GM21423 (cell line): ENCODE data around the gene ZNF559.

ENCODE experiments used
- ATAC-seq: cut with Tn5 transposase; IDR thresholded peaks from one replicate; pipeline ENCODE4 v1.9.1; 2021; ENCODE audit warnings: mild to moderate bottlenecking, moderate library complexity; ENCODE audit not compliant: unreplicated experiment

Gene ZNF559

DNA sequence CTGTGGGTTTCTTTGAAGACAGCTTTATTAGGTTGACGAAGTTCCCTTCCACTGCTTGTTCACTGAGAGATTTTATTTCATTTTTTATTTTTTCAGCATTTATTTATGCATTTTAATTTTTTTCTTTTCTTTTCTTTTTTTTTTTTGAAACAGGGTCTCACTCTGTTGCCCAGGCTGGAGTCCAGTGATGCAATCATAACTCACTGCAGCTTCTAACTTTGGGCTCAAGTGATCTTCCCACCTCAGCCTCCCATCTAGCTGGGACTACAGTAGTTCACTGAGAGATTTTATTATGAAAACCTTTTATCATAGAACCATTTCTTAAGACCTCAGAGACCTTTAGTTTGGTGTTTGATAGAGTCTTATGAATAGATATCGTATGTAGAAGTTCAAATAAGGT, 28.5 kb downstream of the ZNF559 start:
- no peak for ATAC-seq

- no peak for ATAC-seq
Observed at GRCh38 chr19:9353011-9353410, 29.0 kb downstream of the ZNF559 start.

- ATAC-seq = no peak
Observed at GRCh38 chr19:9354651-9355050, 30.7 kb downstream of the ZNF559 start.

DNA sequence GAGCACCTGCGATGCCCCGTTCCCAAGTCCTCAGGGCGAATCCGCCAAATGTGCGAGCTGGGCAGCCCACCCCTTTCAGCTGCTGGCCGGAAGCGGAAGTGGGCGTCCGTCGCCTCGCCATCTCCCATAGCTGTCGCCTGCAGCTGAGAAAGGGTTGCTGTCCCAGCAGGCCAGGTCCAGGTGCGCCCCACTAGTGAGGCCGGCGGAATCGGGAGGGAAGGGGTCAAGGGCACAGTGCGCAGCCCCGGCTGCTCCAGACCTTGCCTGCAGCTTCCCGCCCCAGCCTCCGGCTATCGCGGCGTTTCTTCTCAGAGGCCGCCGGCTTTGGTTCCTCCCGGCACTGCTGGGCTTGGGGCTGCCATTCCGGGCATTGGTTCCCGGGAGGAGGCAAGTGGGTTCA, 38.9 kb downstream of the ZNF559 start, which contains the start of gene ZNF177:
Gene ZNF177 (plus strand): TSS at position 109 of the 400 bp plus-strand sequence. CDS start 15,299 bp downstream, outside the sequence.
- ATAC-seq = no peak

DNA sequence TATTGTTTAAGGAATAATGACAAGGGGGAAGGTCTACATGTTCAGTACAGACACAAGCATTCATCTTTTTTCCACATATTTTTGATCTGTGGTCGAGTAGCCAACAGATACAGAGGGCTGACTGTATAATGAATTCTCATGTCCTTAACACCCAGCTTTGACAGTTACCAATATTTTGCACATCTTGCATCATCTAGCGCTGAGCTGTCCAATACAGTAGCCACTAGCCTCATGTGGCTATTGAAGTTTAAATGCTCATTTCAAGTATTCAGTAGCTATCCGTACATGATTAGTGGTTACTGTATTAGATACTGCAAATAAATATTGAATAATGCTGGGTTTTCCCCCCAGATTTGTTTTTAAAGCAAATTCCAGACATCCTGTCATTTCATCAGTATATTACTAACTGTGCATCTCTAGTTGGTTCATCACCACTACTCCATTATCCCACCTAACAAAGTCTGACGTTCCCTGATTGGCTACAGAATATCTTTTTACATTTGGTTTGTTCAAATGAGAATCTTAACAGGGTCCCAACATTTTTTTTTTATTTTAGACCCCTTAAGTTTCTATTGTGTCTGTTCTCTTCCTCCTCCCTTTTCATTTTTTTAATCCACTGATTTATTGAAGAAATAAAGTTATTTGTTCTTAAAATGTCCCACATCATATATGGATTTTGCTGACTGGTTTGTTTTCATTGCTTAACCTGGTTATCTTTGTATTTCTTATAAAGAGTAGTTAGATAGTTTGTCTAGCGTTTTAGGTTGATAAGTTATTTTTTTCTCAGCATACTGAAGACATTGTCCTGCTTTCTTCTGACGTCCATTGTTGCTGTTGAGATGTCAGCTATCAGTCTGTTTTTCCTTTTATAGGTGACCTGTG, 47.0 kb downstream of the ZNF559 start:
- no peak for ATAC-seq

DNA sequence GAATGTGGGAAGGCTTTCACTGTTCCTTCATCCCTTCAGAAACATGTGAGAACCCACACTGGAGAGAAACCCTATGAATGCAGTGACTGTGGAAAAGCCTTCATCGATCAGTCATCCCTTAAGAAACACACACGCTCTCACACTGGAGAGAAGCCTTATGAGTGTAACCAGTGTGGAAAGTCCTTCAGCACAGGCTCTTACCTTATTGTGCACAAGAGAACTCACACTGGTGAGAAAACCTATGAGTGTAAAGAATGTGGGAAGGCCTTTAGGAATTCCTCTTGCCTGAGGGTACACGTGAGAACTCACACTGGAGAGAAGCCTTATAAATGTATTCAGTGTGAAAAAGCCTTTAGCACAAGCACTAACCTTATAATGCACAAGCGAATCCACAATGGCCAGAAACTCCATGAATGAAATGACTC, 57.4 kb downstream of the ZNF559 start:
- no peak for ATAC-seq
